HUES64 (cell line): ENCODE measurements around the gene MMP21. TPM values are rescaled to one million over a fixed set of nuclear protein-coding genes. Genes with fewer than 3 reads are reported as not detected.
A peak's percentile ranks its signal among the peaks of the same experiment; 100 is the strongest.

Experiments
- H3K27ac ChIP-seq: 2 replicates; pipeline ENCODE4 v1.7.0; 2013; ENCODE audit warnings: low read depth, low read length, inconsistent platforms
- H3K27me3 ChIP-seq: 2 replicates; pipeline ENCODE4 v1.6.1; 2013; ENCODE audit warnings: mild to moderate bottlenecking, low read length; ENCODE audit not compliant: insufficient read depth
- H3K36me3 ChIP-seq: 2 replicates; pipeline ENCODE4 v1.6.1; 2013; ENCODE audit warnings: mild to moderate bottlenecking, low read length; ENCODE audit not compliant: insufficient read depth
- H3K4me1 ChIP-seq: 2 replicates; pipeline ENCODE4 v1.6.1; 2013; ENCODE audit warnings: mild to moderate bottlenecking, low read length, moderate library complexity; ENCODE audit not compliant: insufficient read depth
- H3K4me3 ChIP-seq: 2 replicates; pipeline ENCODE4 v1.5.1; 2013; ENCODE audit warnings: mild to moderate bottlenecking, low read length, moderate library complexity
- H3K9ac ChIP-seq: 2 replicates; pipeline ENCODE4 v1.6.1; 2013; ENCODE audit warnings: mild to moderate bottlenecking, low read depth, low read length
- H3K9me3 ChIP-seq: 2 replicates; pipeline ENCODE4 v1.6.1; 2013; ENCODE audit warnings: low read depth, low read length; ENCODE audit not compliant: insufficient read depth
- WGBS: fragments of 150-250, 120-280 bp; methylation state at CpG from one replicate; pipeline ENCODE4 v1.1.7; 2013; ENCODE audit warnings: missing lambda C conversion rate; 5-methylcytosine and 5-hydroxymethylcytosine counted together
- polyA plus RNA-seq, 2 experiments: library from polyadenylated mRNA; stranded (reverse); fragments of 50-300 nt; gene quantifications; one replicate each; pipeline ENCODE4 v1.2.3, GENCODE V29; 2013

MMP21 gene, protein sequence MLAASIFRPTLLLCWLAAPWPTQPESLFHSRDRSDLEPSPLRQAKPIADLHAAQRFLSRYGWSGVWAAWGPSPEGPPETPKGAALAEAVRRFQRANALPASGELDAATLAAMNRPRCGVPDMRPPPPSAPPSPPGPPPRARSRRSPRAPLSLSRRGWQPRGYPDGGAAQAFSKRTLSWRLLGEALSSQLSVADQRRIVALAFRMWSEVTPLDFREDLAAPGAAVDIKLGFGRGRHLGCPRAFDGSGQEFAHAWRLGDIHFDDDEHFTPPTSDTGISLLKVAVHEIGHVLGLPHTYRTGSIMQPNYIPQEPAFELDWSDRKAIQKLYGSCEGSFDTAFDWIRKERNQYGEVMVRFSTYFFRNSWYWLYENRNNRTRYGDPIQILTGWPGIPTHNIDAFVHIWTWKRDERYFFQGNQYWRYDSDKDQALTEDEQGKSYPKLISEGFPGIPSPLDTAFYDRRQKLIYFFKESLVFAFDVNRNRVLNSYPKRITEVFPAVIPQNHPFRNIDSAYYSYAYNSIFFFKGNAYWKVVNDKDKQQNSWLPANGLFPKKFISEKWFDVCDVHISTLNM
- polyA plus RNA-seq (2013, experiment 1 of 2): not detected
- not detected for polyA plus RNA-seq (2013, experiment 2 of 2)

GRCh38 chr10:125775491-125776106 is at the start of gene MMP21:
Gene MMP21 (minus strand): TSS chr10:125775821. CDS start chr10:125775821, 0 bp downstream.
- Histone ChIP-seq H3K27ac (no peak within 1 kb of the TSS), H3K27me3 (no peaks in the 10 kb centered on the region), H3K36me3 (no peaks in the 10 kb centered on the region), H3K4me3 (no peak within 1 kb of the TSS), H3K9me3 (no peaks in the 10 kb centered on the region), H3K9ac (no peak within 1 kb of the TSS), H3K4me1 (no peaks in the 10 kb centered on the region)
- WGBS: 96% methylated on average over 26 of the region's 26 CpGs

DNA sequence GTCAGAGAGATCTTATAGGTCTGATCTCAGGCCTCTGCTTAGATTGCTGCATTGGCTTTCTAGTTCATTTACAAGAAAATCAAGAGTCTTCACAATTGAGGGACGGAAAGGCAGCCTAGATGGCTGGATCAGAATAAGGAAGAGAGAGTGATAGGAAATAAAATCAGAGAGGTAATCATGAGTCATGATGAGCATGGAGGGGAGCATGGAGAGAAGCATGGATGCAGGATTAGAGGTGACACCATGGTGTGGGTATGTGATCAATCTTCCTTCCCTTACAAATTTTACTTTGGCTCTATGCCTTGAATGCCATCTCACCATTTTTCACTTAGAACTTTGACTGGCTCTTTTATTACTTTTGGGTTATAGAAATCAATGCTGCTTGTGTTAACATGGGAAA is 49.1 kb upstream of the MMP21 start:
- peaks cover 51% of the 10 kb centered on the region for H3K36me3 ChIP-seq
- no peaks in the 10 kb centered on the region for H3K27me3 ChIP-seq
- peak overlapping the region; percentile 99 for H3K4me3 ChIP-seq
- no peaks in the 10 kb centered on the region for H3K9me3 ChIP-seq
- WGBS: 82% methylated on average over 1 of the region's 1 CpG
- peak overlapping the region; percentile 100 for H3K9ac ChIP-seq
- H3K27ac ChIP-seq: no peak overlapping the region
- H3K4me1 ChIP-seq: peaks cover 9% of the 10 kb centered on the region; the same call in 1 of the 2 replicates

- Histone ChIP-seq H3K9me3 (no peaks in the 10 kb centered on the region), H3K4me1 (peaks cover 9% of the 10 kb centered on the region; the same call in 1 of the 2 replicates), H3K27ac (peak overlapping the region; percentile 96), H3K27me3 (no peaks in the 10 kb centered on the region), H3K4me3 (peak overlapping the region; percentile 99), H3K9ac (peak overlapping the region; percentile 100), H3K36me3 (peaks cover 41% of the 10 kb centered on the region)
- under 1% methylated on average over 19 of the region's 20 CpGs for WGBS
Observed at GRCh38 chr10:125823663-125824251, 48.1 kb upstream of the MMP21 start.

GRCh38 chr10:125822878-125823662 is 47.4 kb upstream of the MMP21 start, which contains the start of the genes BCCIP and UROS:
Gene BCCIP (plus strand): TSS chr10:125823546. CDS start chr10:125823558, 12 bp downstream.
Gene UROS (minus strand): TSS chr10:125823258. CDS start chr10:125816499, 6,759 bp downstream.
- Histone ChIP-seq H3K4me1 (peaks cover 9% of the 10 kb centered on the region; the same call in 1 of the 2 replicates), H3K4me3 (peak within 1 kb of the TSS; percentile 99), H3K27me3 (no peaks in the 10 kb centered on the region), H3K27ac (peak within 1 kb of the TSS; percentile 96), H3K9ac (peak within 1 kb of the TSS; percentile 100), H3K36me3 (peaks cover 34% of the 10 kb centered on the region), H3K9me3 (no peaks in the 10 kb centered on the region)
- under 1% methylated on average over 74 of the region's 74 CpGs for WGBS

DNA sequence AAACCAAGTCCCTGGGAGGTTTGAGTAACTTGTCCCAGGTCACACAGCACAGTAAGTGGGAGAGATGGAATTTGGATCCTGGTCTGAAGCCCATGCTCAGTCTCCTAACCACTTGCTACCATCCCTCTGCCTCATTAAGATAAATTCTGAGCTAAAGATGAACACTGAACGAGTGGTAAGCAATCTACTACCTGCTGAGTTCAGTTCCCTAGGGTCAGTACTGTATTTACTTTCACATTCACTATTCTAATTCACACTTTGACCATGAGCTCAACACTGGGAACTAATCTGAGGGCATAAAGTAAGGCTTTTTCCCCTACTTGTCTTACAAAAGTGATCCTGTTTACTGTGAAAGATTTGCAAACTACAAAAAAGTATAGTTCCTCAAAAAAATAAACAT is 45.1 kb upstream of the MMP21 start:
- Histone ChIP-seq H3K4me1 (peaks cover 9% of the 10 kb centered on the region; the same call in 1 of the 2 replicates), H3K9ac (no peak overlapping the region), H3K9me3 (no peaks in the 10 kb centered on the region), H3K27me3 (no peaks in the 10 kb centered on the region), H3K4me3 (no peak overlapping the region), H3K36me3 (peaks cover 11% of the 10 kb centered on the region), H3K27ac (no peak overlapping the region)
- 60% methylated on average over 1 of the region's 1 CpG for WGBS

DNA sequence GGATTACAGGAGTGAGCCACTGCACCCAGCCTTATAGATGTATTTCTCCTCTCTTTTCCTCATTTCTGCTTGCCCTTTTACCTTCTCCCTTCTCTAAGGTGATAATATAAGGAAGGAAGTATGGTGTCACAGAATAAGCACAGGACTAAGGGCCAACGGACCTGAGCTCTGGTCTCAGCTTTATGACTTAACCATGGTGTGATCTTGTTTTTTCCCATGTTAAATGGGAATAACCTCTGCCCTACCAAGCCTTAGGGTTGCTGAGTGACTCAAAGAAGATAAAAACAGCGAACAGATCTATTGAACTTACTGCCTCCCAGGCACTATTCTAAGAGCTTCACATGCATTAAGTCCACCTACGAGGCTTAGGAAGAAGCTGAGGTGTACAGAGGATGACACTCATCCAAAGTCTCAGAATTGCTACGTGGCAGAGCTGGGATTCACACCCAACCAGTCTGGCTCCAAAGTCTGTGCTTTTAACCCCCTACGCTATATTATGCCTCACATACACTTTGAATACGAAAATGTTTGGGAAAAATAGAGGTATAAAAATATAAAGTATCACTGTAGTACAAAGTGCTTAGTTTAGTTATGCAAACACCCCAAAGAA is 41.8 kb upstream of the MMP21 start:
- no peak overlapping the region for H3K9ac ChIP-seq
- H3K4me1 ChIP-seq: no peaks in the 10 kb centered on the region
- H3K27me3 ChIP-seq: no peaks in the 10 kb centered on the region
- H3K36me3 ChIP-seq: peaks cover 31% of the 10 kb centered on the region
- no peak overlapping the region for H3K27ac ChIP-seq
- no peaks in the 10 kb centered on the region for H3K9me3 ChIP-seq
- WGBS: 93% methylated on average over 4 of the region's 6 CpGs
- H3K4me3 ChIP-seq: no peak overlapping the region

GRCh38 chr10:125816548-125816947 is 40.9 kb upstream of the MMP21 start:
- H3K4me3 ChIP-seq: no peak overlapping the region
- 89% methylated on average over 4 of the region's 4 CpGs for WGBS
- no peak overlapping the region for H3K27ac ChIP-seq

GRCh38 chr10:125815764-125816163 is 40.1 kb upstream of the MMP21 start:
- H3K36me3 ChIP-seq: peaks cover 48% of the 10 kb centered on the region
- no peak overlapping the region for H3K27ac ChIP-seq
- H3K9me3 ChIP-seq: no peaks in the 10 kb centered on the region
- H3K4me3 ChIP-seq: no peak overlapping the region
- 0% methylated on average over 1 of the region's 1 CpG for WGBS
- H3K9ac ChIP-seq: no peak overlapping the region
- H3K27me3 ChIP-seq: no peaks in the 10 kb centered on the region
- no peaks in the 10 kb centered on the region for H3K4me1 ChIP-seq

More at GRCh38 chr10:125816548-125816947, 40.9 kb upstream of the MMP21 start:
- Histone ChIP-seq H3K4me1 (no peaks in the 10 kb centered on the region), H3K9me3 (no peaks in the 10 kb centered on the region), H3K36me3 (peaks cover 40% of the 10 kb centered on the region), H3K27me3 (no peaks in the 10 kb centered on the region), H3K9ac (no peak overlapping the region)

GRCh38 chr10:125812128-125812750 is 36.6 kb upstream of the MMP21 start:
- Histone ChIP-seq H3K4me3 (no peak overlapping the region), H3K9me3 (no peaks in the 10 kb centered on the region), H3K4me1 (no peaks in the 10 kb centered on the region), H3K27me3 (no peaks in the 10 kb centered on the region), H3K9ac (no peak overlapping the region), H3K27ac (no peak overlapping the region), H3K36me3 (peaks cover 67% of the 10 kb centered on the region)
- no CpG with 5 or more reads among the region's 1 CpG for WGBS

DNA sequence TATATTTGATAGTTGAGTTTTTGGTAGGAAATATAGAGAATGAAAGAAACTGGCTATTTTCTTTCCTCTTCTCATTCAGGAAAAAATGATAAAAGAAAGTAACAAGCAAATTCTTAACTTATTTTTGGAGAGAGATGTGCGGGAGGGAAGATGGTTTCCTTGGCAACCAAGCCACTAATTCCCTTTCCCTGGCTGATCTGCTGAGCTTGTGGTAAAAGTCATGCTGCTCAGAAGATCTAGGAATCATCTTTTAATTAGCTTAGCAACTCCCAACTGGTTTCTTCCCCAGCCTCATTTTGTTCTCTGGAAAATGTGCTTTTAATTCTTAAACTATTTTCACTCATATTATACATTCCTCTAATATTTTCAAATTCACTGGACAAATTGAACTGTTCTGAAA is 35.6 kb upstream of the MMP21 start:
- Histone ChIP-seq H3K27ac (no peak overlapping the region), H3K9ac (no peak overlapping the region), H3K4me1 (no peaks in the 10 kb centered on the region), H3K36me3 (peaks cover 77% of the 10 kb centered on the region), H3K9me3 (no peaks in the 10 kb centered on the region), H3K27me3 (no peaks in the 10 kb centered on the region), H3K4me3 (no peak overlapping the region)
- WGBS: no CpG with 5 or more reads among the region's 1 CpG
